ENCODE measurements around the gene UBASH3B.

The UBASH3B gene

DNA sequence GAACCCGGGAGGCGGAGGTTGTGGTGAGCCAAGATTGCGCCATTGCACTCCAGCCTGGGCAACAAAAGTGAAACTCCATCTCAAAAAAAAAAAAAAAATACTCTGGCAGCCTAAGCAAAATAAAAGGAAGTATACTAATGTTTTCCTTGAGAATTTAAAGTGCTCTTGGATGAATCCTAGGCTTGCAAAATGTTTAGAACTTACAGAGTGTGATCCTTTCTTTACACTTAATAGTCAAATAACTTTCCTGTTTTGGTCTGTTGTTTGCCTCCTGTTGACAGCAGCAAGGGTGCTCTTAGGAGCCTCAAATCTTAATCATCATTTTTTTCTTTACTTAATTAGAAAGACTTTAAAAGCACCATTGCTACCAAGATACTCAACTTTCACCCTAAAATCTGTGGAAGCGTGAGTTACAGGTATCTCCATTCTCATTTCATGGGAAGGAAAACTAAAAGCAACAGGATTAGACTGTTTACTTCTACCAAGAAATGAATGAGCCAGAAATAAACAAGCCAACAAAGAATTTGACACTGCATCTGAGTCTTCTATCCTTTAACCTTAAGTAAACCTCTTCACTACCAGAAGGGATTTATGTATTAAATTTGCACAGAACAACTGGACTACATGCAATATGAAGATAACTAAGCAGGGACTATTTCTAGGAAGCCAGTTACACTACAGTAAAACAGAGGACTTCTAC is 144.0 kb downstream of the UBASH3B start:
- Histone ChIP-seq H3K27me3 (ENCODE audit: control insufficient read depth, insufficient read depth, low read length) (no peaks in the 10 kb centered on the region), H3K4me3 (ENCODE audit: low read length) (no peak overlapping the region), H3K4me2 (ENCODE audit: low read length) (no peak overlapping the region), H3K9me3 (replicated peaks; ENCODE audit: low read length) (no peaks in the 10 kb centered on the region), H3K9ac (ENCODE audit: low read depth, low read length) (no peak overlapping the region), H3K4me1 (ENCODE audit: control insufficient read depth, insufficient read depth, low read length) (peaks cover 21% of the 10 kb centered on the region), H3K36me3 (ENCODE audit: insufficient read depth, low read length) (peaks cover 76% of the 10 kb centered on the region)

DNA sequence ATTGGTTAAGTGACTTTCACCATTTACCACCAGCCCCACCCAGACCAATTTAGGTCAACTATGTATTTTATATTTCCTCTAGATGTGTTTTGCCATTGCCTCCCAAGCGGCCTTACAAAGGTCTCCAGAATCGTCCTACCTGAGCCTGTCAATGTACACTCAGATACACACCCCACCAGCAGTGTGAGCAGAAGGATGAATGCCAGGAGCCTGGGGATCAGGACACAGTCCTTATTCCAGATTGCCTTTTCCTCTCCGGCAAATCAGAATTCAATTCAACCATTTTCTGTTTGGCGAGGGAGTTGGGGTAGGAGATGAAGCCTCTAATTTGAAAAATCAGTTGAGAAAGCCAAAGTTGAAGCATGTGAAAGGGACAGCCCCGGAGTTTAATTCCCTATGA is 147.4 kb downstream of the UBASH3B start:
- Histone ChIP-seq H3K4me1 (ENCODE audit: control insufficient read depth, insufficient read depth, low read length) (peaks cover 27% of the 10 kb centered on the region), H3K4me3 (ENCODE audit: low read length) (no peak overlapping the region), H3K36me3 (ENCODE audit: insufficient read depth, low read length) (peaks cover 59% of the 10 kb centered on the region), H3K9ac (ENCODE audit: low read depth, low read length) (peak overlapping the region; percentile 11), H3K9me3 (replicated peaks; ENCODE audit: low read length) (no peaks in the 10 kb centered on the region), H3K27me3 (ENCODE audit: control insufficient read depth, insufficient read depth, low read length) (no peaks in the 10 kb centered on the region), H3K4me2 (ENCODE audit: low read length) (no peak overlapping the region)

DNA sequence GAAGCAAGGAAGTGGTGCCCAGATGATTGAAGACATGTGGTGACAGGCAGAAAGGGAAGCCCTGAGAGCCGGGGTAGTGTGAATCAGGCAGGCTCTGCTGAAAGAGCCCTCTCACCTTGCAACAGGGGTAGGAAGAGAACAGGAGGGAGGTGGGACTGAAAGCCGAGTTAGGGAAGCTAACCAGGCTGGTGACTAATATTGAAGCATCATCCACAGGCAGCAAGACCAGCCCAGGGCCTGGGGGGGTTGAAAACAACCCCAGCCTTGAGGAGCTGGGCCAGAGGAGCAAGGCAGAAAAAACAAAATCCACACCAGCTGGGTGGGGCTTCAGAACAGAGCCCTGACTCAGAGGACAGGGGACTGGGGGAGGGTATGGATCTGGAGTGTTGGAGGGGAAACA is 147.8 kb downstream of the UBASH3B start:
- Histone ChIP-seq H3K27me3 (ENCODE audit: control insufficient read depth, insufficient read depth, low read length) (no peaks in the 10 kb centered on the region), H3K4me3 (ENCODE audit: low read length) (no peak overlapping the region), H3K4me2 (ENCODE audit: low read length) (peak overlapping the region; percentile 16), H3K36me3 (ENCODE audit: insufficient read depth, low read length) (peaks cover 60% of the 10 kb centered on the region), H3K4me1 (ENCODE audit: control insufficient read depth, insufficient read depth, low read length) (peaks cover 31% of the 10 kb centered on the region), H3K9ac (ENCODE audit: low read depth, low read length) (peak overlapping the region; percentile 23), H3K9me3 (replicated peaks; ENCODE audit: low read length) (no peaks in the 10 kb centered on the region)

DNA sequence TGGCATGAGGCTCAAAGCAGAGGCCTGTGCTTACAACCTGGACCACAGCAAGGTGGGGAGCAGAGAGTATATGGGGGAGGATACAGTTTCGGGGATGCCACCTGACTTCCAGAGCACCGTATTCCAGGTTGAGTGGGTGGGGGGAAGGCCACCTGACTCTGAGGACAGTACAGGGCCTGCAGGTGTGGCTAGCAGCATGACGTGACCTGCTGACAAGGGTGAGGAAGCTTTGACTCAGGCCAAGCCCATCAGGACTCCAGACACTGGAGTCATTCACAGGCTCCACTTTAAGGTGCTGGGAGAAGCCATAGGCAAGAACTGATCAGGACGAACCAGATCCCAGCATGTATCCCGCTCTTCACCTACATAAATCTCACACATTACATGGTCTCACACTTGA is 148.2 kb downstream of the UBASH3B start:
- no peak overlapping the region for H3K4me3 ChIP-seq (ENCODE audit: low read length)
- no peaks in the 10 kb centered on the region for H3K9me3 ChIP-seq (replicated peaks; ENCODE audit: low read length)
- peak overlapping the region; percentile 16 for H3K4me2 ChIP-seq (ENCODE audit: low read length)
- peaks cover 62% of the 10 kb centered on the region for H3K36me3 ChIP-seq (ENCODE audit: insufficient read depth, low read length)
- H3K9ac ChIP-seq (ENCODE audit: low read depth, low read length): peak overlapping the region; percentile 23
- H3K27me3 ChIP-seq (ENCODE audit: control insufficient read depth, insufficient read depth, low read length): no peaks in the 10 kb centered on the region
- peaks cover 35% of the 10 kb centered on the region for H3K4me1 ChIP-seq (ENCODE audit: control insufficient read depth, insufficient read depth, low read length)

DNA sequence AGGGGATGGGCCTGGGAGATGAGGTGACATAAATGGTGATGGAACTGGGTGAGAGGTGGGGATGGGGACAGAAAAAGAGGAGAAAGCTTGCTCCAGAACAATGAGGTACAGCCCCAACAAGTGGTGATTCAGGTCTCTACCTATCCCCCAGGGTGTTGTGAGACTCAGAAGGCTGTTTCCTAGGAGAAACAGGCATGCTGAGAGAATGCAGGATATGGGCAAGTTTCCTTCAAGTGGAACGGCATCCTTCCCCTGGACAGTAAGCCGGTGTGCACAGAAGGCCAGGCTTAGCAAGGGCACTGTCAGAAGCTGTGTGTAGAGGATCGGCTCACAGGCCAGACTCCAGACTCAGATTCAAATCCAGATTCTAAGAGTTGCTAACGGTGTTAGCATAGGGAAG is 148.6 kb downstream of the UBASH3B start:
- Histone ChIP-seq H3K36me3 (ENCODE audit: insufficient read depth, low read length) (peaks cover 58% of the 10 kb centered on the region), H3K9me3 (replicated peaks; ENCODE audit: low read length) (no peaks in the 10 kb centered on the region), H3K4me2 (ENCODE audit: low read length) (no peak overlapping the region), H3K4me3 (ENCODE audit: low read length) (no peak overlapping the region), H3K27me3 (ENCODE audit: control insufficient read depth, insufficient read depth, low read length) (no peaks in the 10 kb centered on the region), H3K9ac (ENCODE audit: low read depth, low read length) (peak overlapping the region; percentile 23), H3K4me1 (ENCODE audit: control insufficient read depth, insufficient read depth, low read length) (peaks cover 38% of the 10 kb centered on the region)

DNA sequence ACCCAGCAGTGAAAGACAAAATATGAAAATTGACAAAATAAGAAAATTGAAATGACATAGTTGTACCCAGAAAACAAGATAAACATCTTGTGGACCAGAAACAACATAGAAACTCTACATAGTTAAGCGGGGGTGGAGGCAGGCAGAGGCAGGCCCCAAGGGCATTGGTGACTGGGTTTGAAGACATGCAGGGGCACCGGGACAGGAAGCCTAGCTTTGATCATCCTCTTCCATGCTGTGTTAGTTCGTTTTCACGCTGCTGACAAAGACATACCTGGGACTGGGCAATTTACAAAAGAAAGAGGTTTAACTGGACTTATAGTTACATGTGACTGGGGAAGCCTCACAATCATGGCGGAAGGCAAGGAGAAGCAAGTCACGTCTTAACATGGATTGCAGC is 149.3 kb downstream of the UBASH3B start:
- peaks cover 38% of the 10 kb centered on the region for H3K4me1 ChIP-seq (ENCODE audit: control insufficient read depth, insufficient read depth, low read length)
- no peak overlapping the region for H3K4me2 ChIP-seq (ENCODE audit: low read length)
- H3K9me3 ChIP-seq (replicated peaks; ENCODE audit: low read length): no peaks in the 10 kb centered on the region
- no peaks in the 10 kb centered on the region for H3K27me3 ChIP-seq (ENCODE audit: control insufficient read depth, insufficient read depth, low read length)
- H3K36me3 ChIP-seq (ENCODE audit: insufficient read depth, low read length): peaks cover 61% of the 10 kb centered on the region
- no peak overlapping the region for H3K9ac ChIP-seq (ENCODE audit: low read depth, low read length)
- no peak overlapping the region for H3K4me3 ChIP-seq (ENCODE audit: low read length)

DNA sequence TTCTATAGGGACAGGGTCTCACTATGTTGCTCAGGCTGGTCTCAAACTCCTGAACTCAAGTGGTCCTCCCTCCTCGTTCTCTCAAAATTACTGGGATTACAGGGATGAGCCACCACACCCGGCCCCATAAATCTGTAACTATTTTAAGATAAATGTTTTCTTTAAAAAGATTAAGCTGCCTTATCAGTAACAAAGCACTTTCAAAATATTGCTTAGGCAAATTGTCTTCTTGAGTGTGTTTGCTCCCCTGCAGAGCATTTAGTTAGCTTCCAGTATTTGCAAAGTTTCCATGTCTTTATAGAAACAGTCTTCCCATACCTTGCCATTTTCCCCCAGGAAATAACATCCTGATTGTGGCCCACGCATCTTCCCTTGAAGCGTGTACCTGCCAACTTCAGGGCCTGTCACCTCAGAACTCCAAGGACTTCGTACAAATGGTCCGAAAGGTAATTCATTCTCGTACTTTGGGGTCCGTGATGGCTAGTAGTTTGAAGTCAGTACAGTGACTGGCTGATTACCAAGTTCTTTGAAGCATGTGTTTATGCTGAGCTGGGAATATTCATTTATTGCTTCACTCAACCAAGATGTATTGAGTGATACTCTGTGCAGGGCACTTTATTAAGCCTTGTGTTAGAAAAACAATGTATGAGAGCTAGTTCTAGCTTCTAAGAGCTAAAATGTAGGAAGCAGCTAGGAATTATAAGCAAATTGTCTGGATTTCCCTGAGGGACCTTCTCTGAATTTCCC is 152.4 kb downstream of the UBASH3B start:
- H3K36me3 ChIP-seq (ENCODE audit: insufficient read depth, low read length): peaks cover 62% of the 10 kb centered on the region
- peaks cover 32% of the 10 kb centered on the region for H3K4me1 ChIP-seq (ENCODE audit: control insufficient read depth, insufficient read depth, low read length)
- H3K27me3 ChIP-seq (ENCODE audit: control insufficient read depth, insufficient read depth, low read length): no peaks in the 10 kb centered on the region
- H3K9me3 ChIP-seq (replicated peaks; ENCODE audit: low read length): no peaks in the 10 kb centered on the region
- H3K4me3 ChIP-seq (ENCODE audit: low read length): no peak overlapping the region
- peak overlapping the region; percentile 27 for H3K4me2 ChIP-seq (ENCODE audit: low read length)
- no peak overlapping the region for H3K9ac ChIP-seq (ENCODE audit: low read depth, low read length)

DNA sequence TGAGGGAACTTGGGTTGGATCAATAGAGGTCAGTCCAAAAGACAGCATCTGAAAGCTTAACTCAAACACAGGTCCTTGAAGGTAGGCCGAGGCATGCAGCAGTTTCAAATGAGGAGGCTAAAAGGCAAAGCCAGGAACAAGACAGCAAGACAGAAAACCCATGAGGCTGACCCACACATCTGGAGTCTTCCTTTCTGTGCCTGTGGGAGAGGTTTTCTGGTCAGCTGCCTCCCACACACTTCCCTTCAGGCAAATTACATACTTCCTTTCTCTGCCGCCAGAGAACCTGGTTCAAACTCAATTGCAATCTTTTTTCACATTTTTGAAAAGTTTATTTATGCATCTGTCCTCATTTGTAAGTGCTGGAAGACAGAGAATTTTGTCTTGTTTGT is 153.0 kb downstream of the UBASH3B start:
- Histone ChIP-seq H3K4me1 (ENCODE audit: control insufficient read depth, insufficient read depth, low read length) (peaks cover 27% of the 10 kb centered on the region), H3K4me2 (ENCODE audit: low read length) (peak overlapping the region; percentile 27), H3K27me3 (ENCODE audit: control insufficient read depth, insufficient read depth, low read length) (no peaks in the 10 kb centered on the region), H3K9ac (ENCODE audit: low read depth, low read length) (no peak overlapping the region), H3K36me3 (ENCODE audit: insufficient read depth, low read length) (peaks cover 65% of the 10 kb centered on the region), H3K4me3 (ENCODE audit: low read length) (no peak overlapping the region), H3K9me3 (replicated peaks; ENCODE audit: low read length) (no peaks in the 10 kb centered on the region)

DNA sequence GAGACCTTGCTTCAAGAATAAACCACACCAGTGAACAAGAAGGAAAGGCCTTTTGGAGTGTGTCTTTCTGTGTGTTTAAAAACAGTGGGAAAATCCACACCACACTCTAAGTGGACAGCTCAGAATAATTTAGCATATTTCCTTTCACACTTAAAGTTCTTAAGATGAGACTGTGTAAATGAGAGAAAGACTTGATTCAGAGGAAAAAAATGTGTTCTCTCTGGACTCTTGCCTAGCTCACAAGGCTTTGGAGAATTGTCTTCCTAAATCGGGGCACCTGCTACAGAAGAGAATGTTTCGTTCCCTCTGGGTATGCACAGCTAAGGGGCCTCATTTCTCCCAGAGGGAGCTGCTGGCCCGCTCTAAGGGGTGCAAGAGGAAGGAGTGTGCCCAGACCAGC is 154.3 kb downstream of the UBASH3B start:
- no peak overlapping the region for H3K9ac ChIP-seq (ENCODE audit: low read depth, low read length)
- H3K4me1 ChIP-seq (ENCODE audit: control insufficient read depth, insufficient read depth, low read length): peaks cover 13% of the 10 kb centered on the region
- H3K27me3 ChIP-seq (ENCODE audit: control insufficient read depth, insufficient read depth, low read length): no peaks in the 10 kb centered on the region
- no peaks in the 10 kb centered on the region for H3K9me3 ChIP-seq (replicated peaks; ENCODE audit: low read length)
- H3K4me2 ChIP-seq (ENCODE audit: low read length): no peak overlapping the region
- H3K36me3 ChIP-seq (ENCODE audit: insufficient read depth, low read length): peaks cover 63% of the 10 kb centered on the region
- no peak overlapping the region for H3K4me3 ChIP-seq (ENCODE audit: low read length)

DNA sequence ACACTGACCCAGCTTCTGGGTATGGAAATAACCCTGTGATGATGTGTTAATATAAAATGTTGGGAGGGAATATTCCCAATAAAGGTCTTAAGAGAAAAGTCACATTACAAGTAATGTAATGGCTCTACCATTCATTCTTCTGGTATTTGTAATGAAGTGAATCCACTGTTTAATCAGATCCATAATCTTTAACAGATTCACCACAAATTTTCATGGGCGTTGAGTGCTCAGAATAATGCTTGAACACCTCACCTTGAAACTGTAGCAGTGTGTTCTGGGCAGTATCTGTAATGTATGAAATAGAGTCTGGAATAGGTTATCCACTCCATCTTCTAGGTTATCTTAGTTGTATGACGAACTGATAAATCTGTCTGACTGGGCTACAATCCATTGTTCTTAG is 156.2 kb downstream of the UBASH3B start:
- H3K4me1 ChIP-seq (ENCODE audit: control insufficient read depth, insufficient read depth, low read length): peaks cover 12% of the 10 kb centered on the region
- H3K4me3 ChIP-seq (ENCODE audit: low read length): no peak overlapping the region
- H3K27me3 ChIP-seq (ENCODE audit: control insufficient read depth, insufficient read depth, low read length): no peaks in the 10 kb centered on the region
- H3K9me3 ChIP-seq (replicated peaks; ENCODE audit: low read length): no peaks in the 10 kb centered on the region
- peaks cover 55% of the 10 kb centered on the region for H3K36me3 ChIP-seq (ENCODE audit: insufficient read depth, low read length)
- H3K4me2 ChIP-seq (ENCODE audit: low read length): no peak overlapping the region
- no peak overlapping the region for H3K9ac ChIP-seq (ENCODE audit: low read depth, low read length)

DNA sequence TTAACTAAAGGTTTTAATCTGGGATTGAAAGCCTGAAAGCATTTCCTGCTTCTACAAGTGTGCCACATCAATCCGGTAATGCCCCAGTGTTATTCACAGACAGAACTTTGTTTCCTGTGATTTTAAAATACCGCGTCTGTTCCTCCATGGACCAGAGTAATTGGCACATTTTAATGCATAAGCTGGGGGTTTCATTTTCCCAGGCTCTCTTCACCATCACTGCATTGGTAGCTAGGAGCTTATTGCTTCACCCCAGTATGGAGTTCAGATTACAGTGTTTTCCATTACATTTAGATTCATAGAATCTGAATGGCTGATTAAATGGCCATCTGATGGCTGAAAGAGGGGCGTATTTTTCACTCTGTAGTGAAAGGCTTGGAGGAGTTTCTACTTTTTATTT is 157.1 kb downstream of the UBASH3B start:
- H3K4me2 ChIP-seq (ENCODE audit: low read length): no peak overlapping the region
- no peaks in the 10 kb centered on the region for H3K9me3 ChIP-seq (replicated peaks; ENCODE audit: low read length)
- H3K9ac ChIP-seq (ENCODE audit: low read depth, low read length): no peak overlapping the region
- H3K4me3 ChIP-seq (ENCODE audit: low read length): no peak overlapping the region
- H3K27me3 ChIP-seq (ENCODE audit: control insufficient read depth, insufficient read depth, low read length): no peaks in the 10 kb centered on the region
- H3K36me3 ChIP-seq (ENCODE audit: insufficient read depth, low read length): peaks cover 49% of the 10 kb centered on the region
- peaks cover 12% of the 10 kb centered on the region for H3K4me1 ChIP-seq (ENCODE audit: control insufficient read depth, insufficient read depth, low read length)

Data from skeletal muscle satellite cell (primary cell).